PC-3 (cell line): ENCODE results near the gene RPS21. TPM values are rescaled to one million over a fixed set of nuclear protein-coding genes. Genes with fewer than 3 reads are reported as not detected.

ENCODE experiments used
- ATAC-seq: fragments of 200-7000 bp; cut with Tn5 transposase; 2 replicates; pipeline ENCODE4 v1.9.1; 2020; ENCODE audit warnings: mild to moderate bottlenecking, moderate library complexity
- BruUV-seq: library from RNA; stranded (reverse); fragments of 400-500 nt; replicated peaks from 2 replicates; lab custom pipeline; 2021; lab: Mats Ljungman, UMichigan
- CTCF ChIA-PET: fragments of 300-600 bp; sonication (Branson Sonifier 250); formaldehyde crosslinking; loops from one replicate; lab custom pipeline; 2022; ENCODE audit warnings: antibody characterized with exemption; lab: Charles Lee
- POLR2A ChIA-PET: fragments of 300-600 bp; sonication (Branson Sonifier 250); formaldehyde crosslinking; loops from one replicate; lab custom pipeline; 2022; ENCODE audit warnings: antibody characterized with exemption; ENCODE audit not compliant: unreplicated experiment; lab: Charles Lee
- DNase-seq: peaks from one replicate; pipeline ENCODE4 v3.0.0-alpha.2; 2015
- H2AFZ ChIP-seq: fragments of 300-600 bp; sonication (generic); 2 replicates; pipeline ENCODE4 v1.6.0; 2016; ENCODE audit warnings: antibody characterized with exemption, low read length
- H3F3A ChIP-seq: fragments of 300-600 bp; sonication (generic); one replicate; pipeline ENCODE4 v1.6.0; 2017; ENCODE audit warnings: antibody characterized with exemption, low read length, control low read depth, mild to moderate bottlenecking; ENCODE audit not compliant: unreplicated experiment
- H3K27ac ChIP-seq: fragments of 300-600 bp; sonication (generic); 2 replicates; pipeline ENCODE4 v1.5.1; 2016; ENCODE audit warnings: mild to moderate bottlenecking, low read length
- H3K27me3 ChIP-seq: fragments of 300-600 bp; sonication (generic); 2 replicates; pipeline ENCODE4 v1.6.1; 2016; ENCODE audit warnings: low read length, mixed read lengths
- H3K36me3 ChIP-seq: fragments of 300-600 bp; sonication (generic); 2 replicates; pipeline ENCODE4 v1.6.1; 2016; ENCODE audit warnings: low read depth, mixed run types, low read length, mixed read lengths
- H3K4me1 ChIP-seq: fragments of 300-600 bp; sonication (generic); 2 replicates; pipeline ENCODE4 v1.5.1; 2016; ENCODE audit warnings: low read length; ENCODE audit not compliant: insufficient read depth
- H3K4me2 ChIP-seq: fragments of 300-600 bp; sonication (generic); 2 replicates; pipeline ENCODE4 v1.6.0; 2016; ENCODE audit warnings: low read length
- H3K4me3 ChIP-seq: fragments of 300-600 bp; sonication (generic); 2 replicates; pipeline ENCODE4 v1.5.1; 2016; ENCODE audit warnings: mild to moderate bottlenecking, low read length, mixed read lengths
- H3K79me2 ChIP-seq: fragments of 300-600 bp; sonication (generic); 2 replicates; pipeline ENCODE4 v1.6.1; 2017; ENCODE audit warnings: low read length, mixed read lengths
- H3K9ac ChIP-seq: fragments of 300-600 bp; sonication (generic); 2 replicates; pipeline ENCODE4 v1.6.0; 2016; ENCODE audit warnings: mild to moderate bottlenecking, low read length
- H3K9me2 ChIP-seq: fragments of 300-600 bp; sonication (generic); replicated peaks from 2 replicates; pipeline ENCODE4 v1.6.1; 2016; ENCODE audit warnings: mixed run types, low read length, mixed read lengths
- H3K9me3 ChIP-seq: fragments of 300-600 bp; sonication (generic); 2 replicates; pipeline ENCODE4 v1.6.1; 2016; ENCODE audit warnings: low read length, mixed read lengths
- H4K20me1 ChIP-seq: fragments of 300-600 bp; sonication (generic); 2 replicates; pipeline ENCODE4 v1.6.1; 2016; ENCODE audit warnings: low read length, mixed read lengths
- CTCF ChIP-seq: fragments of 300-600 bp; sonication (generic); conservative IDR thresholded peaks from 2 replicates; pipeline ENCODE4 v1.5.1; 2017; ENCODE audit warnings: antibody characterized with exemption, low read depth, mild to moderate bottlenecking, low read length
- EZH2 ChIP-seq: fragments of 300-600 bp; sonication (generic); IDR thresholded peaks from one replicate; pipeline ENCODE4 v1.6.1; 2017; ENCODE audit warnings: antibody characterized with exemption, mild to moderate bottlenecking, low read length; ENCODE audit not compliant: unreplicated experiment
- EZH2phosphoT487 ChIP-seq: fragments of 300-600 bp; sonication (generic); IDR thresholded peaks from 2 replicates; pipeline ENCODE4 v1.6.1; 2018; ENCODE audit warnings: mild to moderate bottlenecking, antibody characterized with exemption, low read length, borderline replicate concordance
- intact Hi-C: fragments of 100-400 bp; cut with micrococcal nuclease; formaldehyde crosslinking; loops from 2 replicates; pipeline ENCODE4 v1.9.0; 2023
- total RNA-seq: library from RNA; depleted of rRNA; stranded (reverse); fragments of >200 nt; gene quantifications from 2 replicates; pipeline ENCODE4 v1.2.3, GENCODE V29; 2014

The RPS21 gene
- total RNA-seq, 1 experiment from 2014 or later: 1,945 TPM

GRCh38 chr20:62358171-62359042, 28.5 kb upstream of the RPS21 start:
- peak overlapping the region; percentile 79 for H3K9ac ChIP-seq

GRCh38 chr20:62359043-62359490, 27.8 kb upstream of the RPS21 start:
- Histone ChIP-seq H3K79me2 (peaks cover 89% of the 10 kb centered on the region), H3K9me3 (no peaks in the 10 kb centered on the region), H2AFZ (no peak overlapping the region), H3K27me3 (no peaks in the 10 kb centered on the region), H3K36me3 (peaks cover 33% of the 10 kb centered on the region; the same call in 1 of the 2 replicates), H3K4me3 (peak overlapping the region; percentile 26; the same call in 1 of the 2 replicates), H3K27ac (peak overlapping the region; percentile 93), H3F3A (no peaks in the 10 kb centered on the region), H3K4me1 (peaks cover 94% of the 10 kb centered on the region), H4K20me1 (peaks cover 20% of the 10 kb centered on the region; the same call in 1 of the 2 replicates), H3K4me2 (peak overlapping the region; percentile 79), H3K9ac (peak overlapping the region; percentile 79), H3K9me2 (no peaks in the 10 kb centered on the region)
- TF ChIP-seq EZH2 (no peak), CTCF (no peak), EZH2phosphoT487 (no peak)
- DNase-seq: no peak
- BruUV-seq: no TSS peak
- POLR2A ChIA-PET: no interaction called here
- intact Hi-C loops: no loop called here
- ATAC-seq: no peak; the same call in 1 of the 2 replicates
- CTCF ChIA-PET: no interaction called here

More at GRCh38 chr20:62358171-62359042, 28.5 kb upstream of the RPS21 start:
- 0 out of 2 replicates have a peak, but pooled peaks cover 14% of the 10 kb centered on the region for H4K20me1 ChIP-seq
- H3K79me2 ChIP-seq: peaks cover 89% of the 10 kb centered on the region
- H3K4me1 ChIP-seq: peaks cover 91% of the 10 kb centered on the region
- ChIA-PET CTCF (no interaction called here), POLR2A (no interaction called here)
- ATAC-seq (peak; percentile 3), DNase-seq (peak; percentile 29)
- intact Hi-C loops: no loop called here
- no peaks in the 10 kb centered on the region for H3K9me3 ChIP-seq
- peak overlapping the region; percentile 93 for H3K27ac ChIP-seq
- TF ChIP-seq CTCF (no peak), EZH2phosphoT487 (no peak), EZH2 (no peak)
- H2AFZ ChIP-seq: no peak overlapping the region
- BruUV-seq: TSS peak; percentile 6
- H3K4me2 ChIP-seq: peak overlapping the region; percentile 79
- H3K9me2 ChIP-seq: no peaks in the 10 kb centered on the region
- no peaks in the 10 kb centered on the region for H3K27me3 ChIP-seq
- no peaks in the 10 kb centered on the region for H3F3A ChIP-seq
- peak overlapping the region; percentile 26; the same call in 1 of the 2 replicates for H3K4me3 ChIP-seq
- H3K36me3 ChIP-seq: peaks cover 30% of the 10 kb centered on the region; the same call in 1 of the 2 replicates
